Measurements from ENCODE around the gene CHD6. TPM values are rescaled to one million over a fixed set of nuclear protein-coding genes. Genes with fewer than 3 reads are reported as not detected.

CHD6 gene
- total and polyA plus RNA-seq, 2 of the 13 experiments (the other 11 are each of a cell fraction or from before 2014, with no cell fraction given), result 14.4 to 52.0 TPM

- FAIRE-seq, result no peak
- no TSS peak for BruUV-seq (replicated peaks)
- Histone ChIP-seq H3K27me3 (ENCODE audit: control insufficient read depth in 1 of 2, insufficient read depth in 2 of 2, low read length in 2 of 2) (peaks cover 6 to 61% of the 10 kb centered on the region in 2 experiments; a peak in 3 of 5 replicates), H2AFZ (ENCODE audit: low read length) (no peak overlapping the region), H3K4me1 (ENCODE audit: insufficient read depth, low read length) (peaks cover 23% of the 10 kb centered on the region), H3K4me3 (replicated peaks in 1 of 3; ENCODE audit: insufficient read depth in 1 of 3, low read depth in 2 of 3, low read length in 3 of 3) (no peak overlapping the region), H3K9me3 (ENCODE audit: low read length) (no peaks in the 10 kb centered on the region), H3K4me2 (ENCODE audit: low read depth, low read length) (no peak overlapping the region), H3K27ac (ENCODE audit: extremely low read length, insufficient read depth, low read length) (no peak overlapping the region), H4K20me1 (ENCODE audit: insufficient read depth, low read length) (no peaks in the 10 kb centered on the region), H3K9ac (ENCODE audit: insufficient read depth, low read depth, low read length) (no peak overlapping the region), H3K79me2 (ENCODE audit: insufficient read depth, low read length) (no peaks in the 10 kb centered on the region), H3K36me3 (replicated peaks in 1 of 2; ENCODE audit: control insufficient read depth in 1 of 2, insufficient read depth in 2 of 2, low read length in 2 of 2) (no peaks in the 10 kb centered on the region)
- TF ChIP-seq GMEB2 (CRISPR knock-in tag; IDR thresholded peaks at IDR 0.05; ENCODE audit: low read depth) (no peak), ZNF558 (CRISPR knock-in tag; IDR thresholded peaks at IDR 0.05; ENCODE audit: borderline replicate concordance) (no peak), ZBTB40 (IDR thresholded peaks at IDR 0.05) (peak; percentile 6; the same call in 1 of the 2 replicates), ZBTB40 (CRISPR knock-in tag; IDR thresholded peaks at IDR 0.05) (no peak), ZNF282 (IDR thresholded peaks at IDR 0.05; ENCODE audit: partially characterized antibody) (peak; percentile 8), HES4 (CRISPR knock-in tag; IDR thresholded peaks at IDR 0.05; ENCODE audit: borderline replicate concordance) (0 out of 2 replicates have a peak, but pooled peaks have one; percentile 58)
- in situ Hi-C loops (cut with HindIII; ENCODE audit: extremely low pct_ligation_motif_present, low pct_unique_long_range_greater_than_20kb) (no loop called here), intact Hi-C loops (cut with micrococcal nuclease; ENCODE audit: unreplicated experiment) (no loop called here)
- ChIA-PET POLR2A (no interaction called here), CTCF (ENCODE audit: low intra/inter-chr PET ratio, low total read pairs) (no interaction called here)
- WGBS (ENCODE audit: low lambda C conversion rate), result 14% methylated on average over 6 of the region's 6 CpGs
- DNase-seq (ENCODE audit: low spot score), result no peak
- ATAC-seq, result no peak
These were observed 240.9 kb downstream of the CHD6 start for GRCh38 chr20:41377275-41377674.

Data from HepG2 (cell line).